Thoracic aorta (tissue), 2 donors: ENCODE results near the gene KIRREL1. TPM values are rescaled to one million over a fixed set of nuclear protein-coding genes. Genes with fewer than 3 reads are reported as not detected.

Experiments used
- ATAC-seq: fragments of 150-250 bp; one replicate; pipeline ENCODE4 v1.8.0; 2017; ENCODE audit warnings: low read depth; ENCODE audit not compliant: insufficient number of reproducible peaks, low FRiP score
- DNase-seq: peaks from one replicate; pipeline ENCODE4 v3.0.0-alpha.2; 2020; ENCODE audit warnings: low spot score
- H3K27ac ChIP-seq, 2 donors: fragments of 200-600 bp; sonication (generic); 1 replicate in 1 of 2; 2 replicates in 1 of 2; pipeline ENCODE4 v1.5.1; 2016; ENCODE audit warnings: mild to moderate bottlenecking in 2 of 2, moderate library complexity in 2 of 2
- H3K27me3 ChIP-seq: fragments of 200-600 bp; sonication (generic); replicated peaks from 2 replicates; pipeline ENCODE4 v1.6.0; 2016; ENCODE audit warnings: mild to moderate bottlenecking; ENCODE audit not compliant: insufficient read depth
- H3K36me3 ChIP-seq: fragments of 200-600 bp; sonication (generic); one replicate; pipeline ENCODE4 v1.5.1; 2016
- H3K4me1 ChIP-seq, 2 donors: fragments of 200-600 bp; sonication (generic); 1 replicate in 1 of 2; 2 replicates in 1 of 2; pipeline versions ENCODE4 v1.5.1 to v1.6.0; 2016; ENCODE audit warnings: low read depth in 2 of 2, mild to moderate bottlenecking in 1 of 2; ENCODE audit not compliant: control insufficient read depth in 1 of 2
- H3K4me3 ChIP-seq: fragments of 200-600 bp; sonication (generic); 2 replicates; pipeline ENCODE4 v1.5.1; 2016; ENCODE audit warnings: mild to moderate bottlenecking
- H3K9me3 ChIP-seq: fragments of 200-600 bp; sonication (generic); 2 replicates; pipeline ENCODE4 v1.5.1; 2016
- CTCF ChIP-seq: fragments of 200-600 bp; sonication (generic); IDR thresholded peaks from one replicate; pipeline ENCODE4 v1.5.1; 2019; ENCODE audit warnings: antibody characterized with exemption
- total RNA-seq, 2 donors: library from RNA; depleted of rRNA; stranded (reverse); fragments of >200 nt; gene quantifications; one replicate each; pipeline versions ENCODE4 v1.1.0 to v1.2.3, GENCODE V29; 2016

The KIRREL1 gene
- total RNA-seq, 2 donors from 2014 or later: 111 to 136 TPM

DNA sequence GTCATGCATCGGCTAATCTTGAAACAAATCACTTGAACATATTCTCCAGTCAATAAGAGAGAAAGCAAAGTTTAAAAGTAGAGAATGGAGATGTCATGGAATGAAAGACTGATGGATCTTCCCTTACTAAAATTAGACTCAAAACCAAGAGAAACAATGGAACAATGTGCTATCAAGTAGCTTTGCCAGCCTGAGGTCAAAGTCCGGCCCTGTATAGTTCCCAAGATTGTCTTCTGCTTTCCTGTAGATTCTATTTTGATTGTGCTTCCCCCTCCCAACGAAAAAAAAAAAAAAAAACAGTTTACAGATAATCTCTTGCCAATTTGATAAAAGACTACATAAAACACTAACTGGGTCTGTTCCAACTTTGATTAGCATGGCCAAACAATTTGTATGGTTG, 40.8 kb upstream of the KIRREL1 start:
- H3K4me3 ChIP-seq: no peak overlapping the region
- no peak for TF ChIP-seq CTCF
- no peaks in the 10 kb centered on the region for H3K9me3 ChIP-seq
- H3K4me1 ChIP-seq: no peaks in the 10 kb centered on the region
- H3K36me3 ChIP-seq: no peaks in the 10 kb centered on the region
- H3K27ac ChIP-seq: no peak overlapping the region
- ATAC-seq (no peak), DNase-seq (no peak)
- H3K27me3 ChIP-seq: no peaks in the 10 kb centered on the region

DNA sequence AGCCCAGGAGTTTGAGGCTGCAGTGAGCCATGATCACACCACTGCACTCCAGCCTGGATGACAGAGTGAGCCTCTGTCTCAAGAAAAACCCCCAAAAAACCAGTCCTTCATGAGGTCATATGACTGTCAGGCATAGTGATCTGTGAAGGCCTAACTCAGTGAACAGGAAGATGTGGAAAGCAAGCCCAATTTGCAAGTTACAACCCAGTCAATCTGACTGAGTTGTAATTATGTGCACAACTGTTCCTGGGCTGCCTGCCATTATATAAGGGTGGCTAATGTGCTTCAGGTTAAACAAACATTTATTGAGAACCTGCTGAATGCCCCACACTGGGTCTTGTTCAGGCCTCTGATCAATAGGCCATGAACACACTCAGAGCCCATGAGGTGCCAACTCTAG, 38.2 kb upstream of the KIRREL1 start:
- ATAC-seq (no peak), DNase-seq (no peak)
- H3K36me3 ChIP-seq: no peaks in the 10 kb centered on the region
- H3K4me3 ChIP-seq: no peak overlapping the region
- no peaks in the 10 kb centered on the region for H3K4me1 ChIP-seq
- no peak overlapping the region for H3K27ac ChIP-seq
- TF ChIP-seq CTCF: no peak
- no peaks in the 10 kb centered on the region for H3K27me3 ChIP-seq
- no peaks in the 10 kb centered on the region for H3K9me3 ChIP-seq

DNA sequence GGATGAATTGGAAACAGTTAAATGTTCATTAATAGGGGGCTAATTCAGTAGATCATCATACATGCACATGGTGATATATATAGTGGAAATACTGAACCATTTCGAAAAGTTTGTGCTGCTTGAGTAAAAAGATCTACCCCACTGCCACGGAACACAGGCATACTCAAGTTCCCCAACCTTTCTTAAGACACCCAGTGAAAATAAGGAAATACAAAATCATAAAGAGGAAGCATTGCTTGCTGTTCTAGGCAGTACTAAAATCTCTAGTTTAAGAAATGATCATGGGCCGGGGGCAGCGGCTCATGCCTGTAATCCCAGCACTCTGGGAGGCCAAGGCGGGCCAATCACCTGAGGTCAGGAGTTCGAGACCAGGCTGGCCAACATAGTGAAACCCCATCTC, 37.6 kb upstream of the KIRREL1 start:
- ATAC-seq (no peak), DNase-seq (no peak)
- no peaks in the 10 kb centered on the region for H3K9me3 ChIP-seq
- H3K27me3 ChIP-seq: no peaks in the 10 kb centered on the region
- no peak overlapping the region for H3K27ac ChIP-seq
- H3K4me3 ChIP-seq: no peak overlapping the region
- no peak for TF ChIP-seq CTCF
- H3K4me1 ChIP-seq: no peaks in the 10 kb centered on the region
- no peaks in the 10 kb centered on the region for H3K36me3 ChIP-seq

- Histone ChIP-seq H3K27ac (no peak overlapping the region), H3K9me3 (no peaks in the 10 kb centered on the region), H3K27me3 (no peaks in the 10 kb centered on the region), H3K36me3 (no peaks in the 10 kb centered on the region), H3K4me3 (no peak overlapping the region), H3K4me1 (no peaks in the 10 kb centered on the region)
- TF ChIP-seq CTCF: no peak
- DNase-seq (no peak), ATAC-seq (no peak)
These were observed 36.7 kb upstream of the KIRREL1 start for GRCh38 chr1:157956732-157957131.

DNA sequence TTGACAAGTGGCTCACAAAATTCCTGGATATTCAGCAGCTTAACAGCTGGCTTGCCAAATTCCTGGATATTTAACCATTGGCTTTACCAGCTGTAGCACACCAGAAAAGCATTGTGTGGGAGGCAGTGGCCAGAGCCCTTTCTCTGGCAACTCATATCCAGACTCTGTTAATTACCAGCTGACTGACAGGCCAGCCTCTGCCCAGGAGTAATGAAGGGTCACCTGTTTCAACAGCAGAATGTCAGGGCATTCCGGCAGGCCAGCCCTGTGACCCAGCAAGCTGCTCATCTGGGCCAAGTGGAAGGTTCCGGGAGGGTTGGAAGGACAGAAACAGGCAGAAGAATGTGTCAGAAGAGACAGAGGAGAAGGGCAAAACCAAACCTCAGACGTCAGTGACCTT, 35.2 kb upstream of the KIRREL1 start:
- no peak for TF ChIP-seq CTCF
- no peaks in the 10 kb centered on the region for H3K36me3 ChIP-seq
- H3K27ac ChIP-seq: no peak overlapping the region
- DNase-seq (no peak), ATAC-seq (no peak)
- H3K4me3 ChIP-seq: no peak overlapping the region
- no peaks in the 10 kb centered on the region for H3K9me3 ChIP-seq
- no peaks in the 10 kb centered on the region for H3K27me3 ChIP-seq
- H3K4me1 ChIP-seq: no peaks in the 10 kb centered on the region
